ENCODE data around the gene TMCC2.

TMCC2 gene

DNA sequence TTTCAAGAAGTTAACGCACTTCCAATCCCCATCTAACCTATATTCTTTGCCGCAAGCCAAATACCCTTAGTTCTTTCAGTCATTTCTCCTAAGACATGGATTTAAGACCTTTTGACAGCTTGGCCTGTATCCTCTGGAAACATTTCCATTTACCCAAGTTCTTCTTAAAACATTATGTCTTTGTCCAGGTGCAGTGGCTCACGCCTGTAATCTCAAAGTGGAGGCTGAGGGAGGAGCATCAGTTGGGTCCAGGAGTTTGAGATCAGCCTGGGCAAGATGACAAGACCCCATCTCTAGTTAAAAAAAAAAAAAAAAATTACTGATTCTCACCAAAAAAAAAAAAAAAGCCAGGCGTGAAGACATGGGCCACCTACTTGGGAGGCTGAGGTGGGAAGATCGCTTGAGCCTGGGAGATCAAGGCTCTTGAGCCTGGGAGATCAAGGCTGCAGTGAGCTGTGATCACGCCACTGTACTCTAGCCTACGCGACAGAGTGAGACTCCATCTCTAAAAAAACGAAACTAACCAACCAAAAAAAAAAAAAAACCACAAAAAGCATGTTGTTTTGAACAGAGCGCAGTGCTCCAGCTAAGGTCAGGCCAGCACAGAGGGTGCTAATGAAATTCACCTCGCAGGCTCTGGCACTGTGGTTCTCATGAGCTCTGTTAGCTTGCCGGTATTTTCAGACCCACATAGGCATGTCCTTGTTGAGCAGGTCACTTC, 57.8 kb downstream of the TMCC2 start:
- H3K4me3 ChIP-seq (ENCODE audit: low read depth, low read length): no peak overlapping the region
- CTCF ChIA-PET: interaction anchor here (0.9 to 37.7 kb wide), 9 partner anchors 8 to 111 kb away, joined by 3 to 2093 read pairs (median 4); partner anchors contain the start of gene NUAK2
- TF ChIP-seq, protein P1, sequence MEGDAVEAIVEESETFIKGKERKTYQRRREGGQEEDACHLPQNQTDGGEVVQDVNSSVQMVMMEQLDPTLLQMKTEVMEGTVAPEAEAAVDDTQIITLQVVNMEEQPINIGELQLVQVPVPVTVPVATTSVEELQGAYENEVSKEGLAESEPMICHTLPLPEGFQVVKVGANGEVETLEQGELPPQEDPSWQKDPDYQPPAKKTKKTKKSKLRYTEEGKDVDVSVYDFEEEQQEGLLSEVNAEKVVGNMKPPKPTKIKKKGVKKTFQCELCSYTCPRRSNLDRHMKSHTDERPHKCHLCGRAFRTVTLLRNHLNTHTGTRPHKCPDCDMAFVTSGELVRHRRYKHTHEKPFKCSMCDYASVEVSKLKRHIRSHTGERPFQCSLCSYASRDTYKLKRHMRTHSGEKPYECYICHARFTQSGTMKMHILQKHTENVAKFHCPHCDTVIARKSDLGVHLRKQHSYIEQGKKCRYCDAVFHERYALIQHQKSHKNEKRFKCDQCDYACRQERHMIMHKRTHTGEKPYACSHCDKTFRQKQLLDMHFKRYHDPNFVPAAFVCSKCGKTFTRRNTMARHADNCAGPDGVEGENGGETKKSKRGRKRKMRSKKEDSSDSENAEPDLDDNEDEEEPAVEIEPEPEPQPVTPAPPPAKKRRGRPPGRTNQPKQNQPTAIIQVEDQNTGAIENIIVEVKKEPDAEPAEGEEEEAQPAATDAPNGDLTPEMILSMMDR (IDR thresholded peaks at IDR 0.05; ENCODE audit: insufficient read depth, low read length, missing control alignments): no peak
- no peak for DNase-seq (ENCODE audit: low read depth, low spot score)
- POLR2A ChIA-PET: interaction anchor here (0.6 to 1.9 kb wide), 9 partner anchors 9 to 258 kb away, joined by 3 to 25 read pairs (median 5); no protein-coding TSS in a partner anchor

DNA sequence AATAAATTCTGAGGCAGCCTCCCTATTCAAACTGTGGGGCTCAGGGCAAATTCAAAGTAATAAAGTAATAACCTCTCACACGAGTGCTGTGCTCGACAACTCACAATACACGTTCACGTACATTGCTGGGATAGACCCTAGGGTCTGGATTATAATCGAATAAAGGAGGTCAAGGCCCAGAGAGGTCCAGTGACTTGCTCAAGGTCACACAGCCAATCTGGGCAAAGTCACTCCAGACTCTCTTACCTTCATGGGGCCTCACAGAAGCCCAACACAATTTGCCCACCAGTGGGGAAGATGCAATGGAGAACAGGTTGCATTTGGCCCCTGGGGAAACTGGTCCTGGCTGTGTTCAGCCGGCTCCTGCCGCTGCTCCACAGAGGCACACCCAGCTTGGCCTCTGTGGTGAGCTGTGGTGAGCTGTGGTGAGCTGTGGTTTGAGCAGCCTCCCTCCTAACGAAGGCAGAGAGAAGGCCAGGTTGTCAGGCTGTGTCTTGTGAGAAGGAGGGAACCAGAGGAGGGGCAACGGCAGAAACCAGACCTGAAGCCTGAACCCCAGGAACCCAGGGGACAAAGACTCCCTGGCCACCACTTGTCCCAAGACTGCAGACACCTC, 58.7 kb downstream of the TMCC2 start:
- TF ChIP-seq, protein P1 (IDR thresholded peaks at IDR 0.05; ENCODE audit: insufficient read depth, low read length, missing control alignments): no peak
- ChIA-PET CTCF (interaction anchor here (1.5 to 37.7 kb wide), 3 partner anchors 13 to 41 kb away, joined by 4 to 2093 read pairs (median 158); partner anchors contain the start of gene NUAK2), POLR2A (interaction anchor here (1.2 kb wide), 1 partner anchor 34 kb away, joined by 3 read pairs; no protein-coding TSS in a partner anchor)
- no peak for DNase-seq (ENCODE audit: low read depth, low spot score)
- H3K4me3 ChIP-seq (ENCODE audit: low read depth, low read length): no peak overlapping the region

DNA sequence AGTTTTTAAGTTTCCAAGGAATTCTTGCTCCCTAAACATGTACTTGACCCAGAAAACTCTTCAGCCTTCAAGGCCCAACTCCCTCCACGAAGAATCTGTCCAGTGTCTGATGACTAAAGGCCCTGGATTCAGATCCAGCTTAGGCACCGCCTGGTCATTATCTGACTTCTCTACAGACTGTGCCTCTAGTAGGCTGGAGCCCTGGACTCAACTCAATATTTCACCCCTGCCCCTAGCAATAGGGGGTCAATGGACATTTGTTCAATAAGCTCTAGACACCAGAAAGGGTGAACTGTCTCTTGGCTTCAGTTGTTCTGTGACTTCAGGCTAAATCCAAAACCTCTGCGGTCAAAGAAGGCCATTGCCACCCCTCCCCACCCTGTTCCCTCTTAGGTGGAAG, 59.3 kb downstream of the TMCC2 start:
- ChIA-PET POLR2A (interaction anchor here (1.9 kb wide), 1 partner anchor 34 kb away, joined by 4 read pairs; the partner anchor contains the start of gene NUAK2), CTCF (interaction anchor here (1.3 to 37.7 kb wide), 4 partner anchors 14 to 146 kb away, joined by 4 to 2093 read pairs (median 81); partner anchors contain the start of gene NUAK2)
- no peak for DNase-seq (ENCODE audit: low read depth, low spot score)
- H3K4me3 ChIP-seq (ENCODE audit: low read depth, low read length): no peak overlapping the region
- TF ChIP-seq, protein P1 (IDR thresholded peaks at IDR 0.05; ENCODE audit: insufficient read depth, low read length, missing control alignments): no peak

DNA sequence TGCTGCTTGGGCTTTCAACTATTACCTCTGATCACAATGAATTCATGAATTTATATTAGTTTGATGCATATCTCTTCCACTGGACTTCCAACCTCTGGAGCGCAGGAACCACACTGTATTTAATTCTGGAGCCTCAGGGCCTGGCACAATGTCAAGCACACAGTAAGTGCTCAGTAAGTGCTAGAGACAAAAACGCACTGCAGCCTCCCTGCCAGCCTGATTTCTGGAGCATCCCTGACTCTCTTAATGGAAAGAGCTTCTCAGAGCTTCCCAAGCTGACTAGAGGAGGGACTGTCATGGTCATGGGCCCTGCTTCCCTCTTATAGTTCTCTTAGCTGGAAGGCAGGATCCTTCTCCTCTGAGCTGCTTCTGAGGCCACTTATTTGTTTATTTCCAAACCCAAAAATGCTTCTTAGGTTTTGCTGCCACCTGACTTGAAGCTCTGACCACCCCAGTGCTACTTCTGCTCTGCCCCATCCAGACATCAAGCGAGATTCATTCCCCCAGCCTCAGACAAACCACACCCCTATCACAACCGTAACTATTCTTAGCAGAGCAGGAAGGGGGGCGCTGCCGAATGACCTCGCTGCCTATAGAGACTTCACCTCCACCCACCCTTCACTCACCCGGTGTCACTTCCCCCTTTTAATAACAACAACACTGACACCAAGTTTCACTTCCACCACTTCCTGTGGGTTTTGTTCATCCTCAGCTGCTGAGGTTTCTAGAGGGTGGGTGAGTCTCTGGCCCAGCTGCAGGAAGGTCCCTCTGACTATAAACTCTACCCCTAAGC, 60.2 kb downstream of the TMCC2 start:
- no peak for DNase-seq (ENCODE audit: low read depth, low spot score)
- TF ChIP-seq, protein P1 (IDR thresholded peaks at IDR 0.05; ENCODE audit: insufficient read depth, low read length, missing control alignments): no peak
- H3K4me3 ChIP-seq (ENCODE audit: low read depth, low read length): no peak overlapping the region
- CTCF ChIA-PET: interaction anchor here (1.3 to 37.7 kb wide), 4 partner anchors 15 to 147 kb away, joined by 4 to 2093 read pairs (median 81); partner anchors contain the start of gene NUAK2
- POLR2A ChIA-PET: interaction anchor here (1.3 to 1.9 kb wide), 2 partner anchors 26 to 33 kb away, joined by 4 to 5 read pairs; partner anchors contain the start of gene NUAK2

DNA sequence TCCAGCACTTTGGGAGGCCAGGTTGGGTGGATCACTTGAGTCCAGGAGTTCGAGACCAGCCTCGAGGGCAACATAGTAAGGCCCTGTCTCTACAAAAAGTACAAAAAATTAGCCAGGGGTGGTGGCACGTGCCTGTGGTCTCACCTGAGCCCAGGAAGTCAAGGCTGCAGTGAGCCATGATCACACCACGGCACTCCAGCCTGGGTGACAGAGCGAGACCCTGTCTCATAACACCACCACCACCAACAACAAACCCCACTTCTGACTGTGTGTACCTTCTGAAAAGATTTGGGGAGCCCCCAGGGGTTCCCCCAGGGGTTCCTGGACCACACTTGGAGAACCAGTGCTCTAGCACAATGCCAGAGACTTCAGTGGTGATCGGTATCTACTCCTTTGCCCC, 63.9 kb downstream of the TMCC2 start:
- DNase-seq (ENCODE audit: low read depth, low spot score): no peak
- POLR2A ChIA-PET: no interaction called here
- no peak overlapping the region for H3K4me3 ChIP-seq (ENCODE audit: low read depth, low read length)
- TF ChIP-seq, protein P1 (IDR thresholded peaks at IDR 0.05; ENCODE audit: insufficient read depth, low read length, missing control alignments): no peak
- CTCF ChIA-PET: interaction anchor here (1.3 to 17.6 kb wide), 2 partner anchors 12 to 29 kb away, joined by 4 to 221 read pairs; partner anchors contain the start of gene NUAK2
